Suprapubic skin (tissue), 4 donors: ENCODE results near the gene SIAH3. TPM values are rescaled to one million over a fixed set of nuclear protein-coding genes. Genes with fewer than 3 reads are reported as not detected.

ENCODE experiments used
- DNase-seq, 2 donors: peaks; one replicate each; pipeline ENCODE4 v3.0.0-alpha.2; 2019; ENCODE audit warnings: low spot score in 2 of 2
- H3K27ac ChIP-seq: fragments of 200-600 bp; sonication (generic); one replicate; pipeline ENCODE4 v1.5.1; 2019
- H3K27me3 ChIP-seq: fragments of 200-600 bp; sonication (generic); one replicate; pipeline ENCODE4 v1.5.1; 2019
- H3K36me3 ChIP-seq: fragments of 200-600 bp; sonication (generic); one replicate; pipeline ENCODE4 v1.5.1; 2019
- H3K4me1 ChIP-seq: fragments of 200-600 bp; sonication (generic); one replicate; pipeline ENCODE4 v1.5.1; 2019
- H3K4me3 ChIP-seq: fragments of 200-600 bp; sonication (generic); one replicate; pipeline ENCODE4 v1.5.1; 2019; ENCODE audit warnings: mild to moderate bottlenecking
- H3K9me3 ChIP-seq: fragments of 200-600 bp; sonication (generic); one replicate; pipeline ENCODE4 v1.5.1; 2019
- EP300 ChIP-seq: sonication (generic); formaldehyde crosslinking; IDR thresholded peaks from one replicate; pipeline ENCODE4 v1.6.1; 2017; ENCODE audit warnings: antibody characterized with exemption
- POLR2A ChIP-seq, 2 donors: fragments of 450-650 bp; IDR thresholded peaks; one replicate each; pipeline ENCODE4 v1.6.1; 2017; ENCODE audit warnings: antibody characterized with exemption in 2 of 2, mild to moderate bottlenecking in 2 of 2, moderate library complexity in 2 of 2
- POLR2AphosphoS5 ChIP-seq, 3 donors: sonication (generic); formaldehyde crosslinking; IDR thresholded peaks; one replicate each; pipeline ENCODE4 v1.6.1; 2017; ENCODE audit warnings: antibody characterized with exemption in 3 of 3
- WGBS: methylation state at CpG from one replicate; pipeline ENCODE4 v1.1.5; 2018; 5-methylcytosine and 5-hydroxymethylcytosine counted together
- total RNA-seq, 4 donors: library from RNA; depleted of rRNA; stranded (reverse); fragments of >200 nt; gene quantifications; one replicate each; pipeline ENCODE4 v1.1.0, GENCODE V29; 2016
- TF ChIP-seq, protein P1 (sequence below), 2 donors: fragments of 200-600 bp in 1 of 2; fragments of 450-650 bp in 1 of 2; sonication (generic) in 1 of 2; IDR thresholded peaks; one replicate each; pipeline ENCODE4 v1.5.1; 2016 to 2019; ENCODE audit warnings: antibody characterized with exemption in 2 of 2, mild to moderate bottlenecking in 1 of 2, moderate library complexity in 1 of 2

The SIAH3 gene
- total RNA-seq, 4 donors from 2014 or later = 0.10 to 0.38 TPM; not detected in 2

DNA sequence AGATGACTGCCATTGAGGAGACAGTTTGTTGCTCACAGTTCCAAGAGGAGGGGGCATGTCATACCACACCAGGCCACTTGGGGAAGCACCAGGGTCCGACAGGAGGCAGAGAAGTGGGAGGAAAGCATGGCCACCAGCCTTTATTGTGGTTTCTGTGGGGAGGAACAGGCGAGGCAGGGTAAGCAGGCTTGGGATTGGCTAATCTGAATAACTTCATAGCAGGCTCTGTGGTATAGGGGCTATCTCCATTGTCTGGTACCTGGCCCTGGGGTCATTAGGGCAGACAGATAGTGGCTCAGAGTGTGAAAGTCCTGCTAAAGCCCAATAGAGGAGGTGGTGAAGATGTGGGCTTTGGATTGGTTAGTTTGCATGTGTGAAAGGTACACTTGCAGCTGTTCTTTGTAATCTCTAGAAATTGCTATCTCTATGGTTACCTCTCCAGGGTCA lies 114.0 kb downstream of the SIAH3 start:
- no peak overlapping the region for H3K27ac ChIP-seq
- no peaks in the 10 kb centered on the region for H3K9me3 ChIP-seq
- WGBS = 53% methylated on average over 2 of the region's 2 CpGs
- TF ChIP-seq POLR2A (IDR thresholded peaks at IDR 0.05) (no peak), POLR2AphosphoS5 (IDR thresholded peaks at IDR 0.05) (no peak), EP300 (no peak)
- TF ChIP-seq, protein P1, sequence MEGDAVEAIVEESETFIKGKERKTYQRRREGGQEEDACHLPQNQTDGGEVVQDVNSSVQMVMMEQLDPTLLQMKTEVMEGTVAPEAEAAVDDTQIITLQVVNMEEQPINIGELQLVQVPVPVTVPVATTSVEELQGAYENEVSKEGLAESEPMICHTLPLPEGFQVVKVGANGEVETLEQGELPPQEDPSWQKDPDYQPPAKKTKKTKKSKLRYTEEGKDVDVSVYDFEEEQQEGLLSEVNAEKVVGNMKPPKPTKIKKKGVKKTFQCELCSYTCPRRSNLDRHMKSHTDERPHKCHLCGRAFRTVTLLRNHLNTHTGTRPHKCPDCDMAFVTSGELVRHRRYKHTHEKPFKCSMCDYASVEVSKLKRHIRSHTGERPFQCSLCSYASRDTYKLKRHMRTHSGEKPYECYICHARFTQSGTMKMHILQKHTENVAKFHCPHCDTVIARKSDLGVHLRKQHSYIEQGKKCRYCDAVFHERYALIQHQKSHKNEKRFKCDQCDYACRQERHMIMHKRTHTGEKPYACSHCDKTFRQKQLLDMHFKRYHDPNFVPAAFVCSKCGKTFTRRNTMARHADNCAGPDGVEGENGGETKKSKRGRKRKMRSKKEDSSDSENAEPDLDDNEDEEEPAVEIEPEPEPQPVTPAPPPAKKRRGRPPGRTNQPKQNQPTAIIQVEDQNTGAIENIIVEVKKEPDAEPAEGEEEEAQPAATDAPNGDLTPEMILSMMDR (IDR thresholded peaks at IDR 0.05) = no peak
- no peaks in the 10 kb centered on the region for H3K27me3 ChIP-seq
- H3K4me1 ChIP-seq = no peaks in the 10 kb centered on the region
- no peaks in the 10 kb centered on the region for H3K36me3 ChIP-seq
- H3K4me3 ChIP-seq = no peak overlapping the region
- no peak for DNase-seq

DNA sequence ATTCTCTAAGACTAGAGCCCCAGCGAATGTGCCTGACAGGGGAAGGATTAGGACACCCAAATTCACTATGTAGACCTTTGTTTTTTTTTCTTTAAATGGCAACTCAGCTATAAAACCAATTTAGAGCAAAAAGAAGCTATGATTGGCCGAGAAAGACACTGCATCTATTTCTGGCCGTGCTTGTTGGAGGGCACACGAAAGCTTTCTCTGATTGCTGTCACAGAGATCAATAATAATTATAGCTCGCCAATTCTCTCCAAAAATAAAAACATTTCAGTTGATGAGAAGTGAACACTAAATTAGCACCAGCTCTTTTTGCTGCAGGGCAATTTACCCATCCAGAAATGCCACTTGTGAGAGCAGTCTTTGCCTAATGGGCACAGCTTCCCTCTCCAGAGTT lies 118.2 kb downstream of the SIAH3 start:
- Histone ChIP-seq H3K36me3 (no peaks in the 10 kb centered on the region), H3K27me3 (no peaks in the 10 kb centered on the region), H3K9me3 (no peaks in the 10 kb centered on the region), H3K27ac (no peak overlapping the region), H3K4me1 (no peaks in the 10 kb centered on the region), H3K4me3 (no peak overlapping the region)
- 51% methylated on average over 5 of the region's 5 CpGs for WGBS
- TF ChIP-seq, protein P1 (IDR thresholded peaks at IDR 0.05) = no peak
- TF ChIP-seq POLR2A (IDR thresholded peaks at IDR 0.05) = no peak
- no peak for TF ChIP-seq POLR2AphosphoS5 (IDR thresholded peaks at IDR 0.05)
- no peak for TF ChIP-seq EP300
- no peak for DNase-seq

DNA sequence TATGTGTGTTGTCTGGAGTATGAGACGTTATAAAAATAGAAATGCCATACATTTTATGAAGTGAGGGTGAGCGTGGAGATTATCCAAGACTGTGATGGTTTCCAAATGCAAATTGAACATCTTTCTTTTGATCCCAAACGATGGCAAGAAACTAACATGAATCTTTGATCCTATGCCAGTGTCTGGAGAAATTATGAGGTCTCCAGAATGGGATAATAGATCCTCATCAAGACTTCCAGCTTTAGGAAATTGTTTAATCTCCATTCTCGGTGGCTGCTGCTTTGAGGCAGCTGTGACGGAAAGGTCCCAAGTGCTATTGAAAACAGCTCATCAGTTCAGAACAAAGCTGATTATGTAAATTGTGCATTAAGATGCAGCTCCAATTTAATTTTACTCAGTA lies 118.6 kb downstream of the SIAH3 start:
- no peak for DNase-seq
- no peaks in the 10 kb centered on the region for H3K9me3 ChIP-seq
- no peak for TF ChIP-seq EP300
- H3K27me3 ChIP-seq = no peaks in the 10 kb centered on the region
- no peak overlapping the region for H3K4me3 ChIP-seq
- no peak overlapping the region for H3K27ac ChIP-seq
- H3K4me1 ChIP-seq = no peaks in the 10 kb centered on the region
- H3K36me3 ChIP-seq = no peaks in the 10 kb centered on the region
- 26% methylated on average over 5 of the region's 5 CpGs for WGBS

DNA sequence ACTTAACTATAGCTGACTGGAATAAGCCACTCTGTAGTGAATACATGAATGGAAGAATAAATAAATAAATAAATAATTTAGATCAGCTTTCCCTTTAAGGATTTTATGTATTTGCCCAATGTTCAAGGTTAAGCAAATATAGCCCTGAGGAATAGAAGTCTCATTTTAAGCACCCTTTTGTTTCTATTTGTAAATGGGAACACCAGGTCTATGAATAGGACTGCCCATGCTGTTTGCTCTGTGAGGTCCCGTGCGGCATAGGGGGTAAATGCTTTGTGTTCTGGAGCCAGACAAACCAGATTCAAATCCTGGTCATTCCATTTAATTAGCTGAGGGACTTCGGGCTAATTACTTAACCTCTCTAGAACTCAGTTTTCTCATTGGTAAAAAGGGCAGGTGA lies 120.1 kb downstream of the SIAH3 start:
- DNase-seq = no peak

DNA sequence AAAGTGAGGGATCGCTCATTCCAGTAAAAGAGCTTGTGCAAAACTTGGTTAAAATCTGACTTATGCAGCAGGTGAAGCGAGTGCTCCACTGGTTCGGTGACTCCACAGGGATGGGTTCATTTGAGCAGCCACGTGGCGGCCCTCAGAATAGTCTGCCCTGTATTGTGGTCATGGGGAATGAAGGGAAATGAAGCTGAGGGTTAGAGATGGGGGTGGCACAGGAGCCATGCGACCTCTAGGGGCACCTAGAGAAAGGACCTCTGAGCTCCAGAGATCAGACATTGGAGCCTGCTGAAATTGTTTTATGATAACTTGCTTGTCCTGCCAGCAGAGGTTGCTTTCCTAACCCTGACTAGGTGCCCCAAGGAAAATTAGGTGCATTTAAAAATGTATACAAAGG lies 122.8 kb downstream of the SIAH3 start:
- H3K36me3 ChIP-seq = no peaks in the 10 kb centered on the region
- H3K4me3 ChIP-seq = no peak overlapping the region
- H3K27me3 ChIP-seq = no peaks in the 10 kb centered on the region
- no peak overlapping the region for H3K27ac ChIP-seq
- TF ChIP-seq POLR2AphosphoS5 (IDR thresholded peaks at IDR 0.05) (no peak), POLR2A (IDR thresholded peaks at IDR 0.05) (no peak)
- TF ChIP-seq, protein P1 (IDR thresholded peaks at IDR 0.05) = no peak
- no peaks in the 10 kb centered on the region for H3K4me1 ChIP-seq
- no peak for DNase-seq
- WGBS = 67% methylated on average over 6 of the region's 6 CpGs
- H3K9me3 ChIP-seq = no peaks in the 10 kb centered on the region

More for the DNA sequence above, 120.1 kb downstream of the SIAH3 start:
- Histone ChIP-seq H3K27me3 (no peaks in the 10 kb centered on the region), H3K9me3 (no peaks in the 10 kb centered on the region), H3K36me3 (no peaks in the 10 kb centered on the region), H3K27ac (no peak overlapping the region), H3K4me1 (no peaks in the 10 kb centered on the region), H3K4me3 (no peak overlapping the region)
- 88% methylated on average over 3 of the region's 3 CpGs for WGBS
- no peak for TF ChIP-seq POLR2AphosphoS5 (IDR thresholded peaks at IDR 0.05)
- no peak for TF ChIP-seq EP300
- TF ChIP-seq POLR2A (IDR thresholded peaks at IDR 0.05) = no peak
- TF ChIP-seq, protein P1 (IDR thresholded peaks at IDR 0.05) = no peak

Other genes with a start within 250 kb of the SIAH3 start
- not detected for gene ERICH6B, start 236.0 kb downstream of the SIAH3 start, total RNA-seq
- under 1 TPM in 1 of 4 donors, not detected in 3; 0.49 TPM for gene CBY2, start 149.4 kb downstream of the SIAH3 start, total RNA-seq
- 10 to 100 TPM; 18.8 to 40.6 (median 34.7) TPM for gene ZC3H13, start 201.0 kb upstream of the SIAH3 start, total RNA-seq